ENCODE data around the gene FAM114A1. TPM values are rescaled to one million over a fixed set of nuclear protein-coding genes. Genes with fewer than 3 reads are reported as not detected.
"Not testable (repeated sequence)": the region's sequence is repeated elsewhere in the genome, so short reads cannot be mapped to it uniquely, and the experiment has no call there.

FAM114A1 gene
- total and polyA plus RNA-seq, 5 donors = 13.9 to 48.2 (median 34.9) TPM

GRCh38 chr4:38987491-38987890, 119.9 kb downstream of the FAM114A1 start:
- Histone ChIP-seq H3K27ac (ENCODE audit: low read length) (no peak overlapping the region), H3K4me3 (ENCODE audit: low read length) (no peak overlapping the region), H3K4me1 (ENCODE audit: control insufficient read depth, insufficient read depth, low read length) (no peaks in the 10 kb centered on the region), H3K27me3 (ENCODE audit: control insufficient read depth, insufficient read depth) (no peaks in the 10 kb centered on the region), H3K9me3 (ENCODE audit: control insufficient read depth, low read length) (no peaks in the 10 kb centered on the region)
- DNase-seq (no peak), ATAC-seq (no peak)
- intact Hi-C loops (cut with DNase I) = no loop called here

- ATAC-seq, DNase-seq: not testable (repeated sequence)
- 89% methylated on average over 9 of the region's 9 CpGs for WGBS
These were observed 120.7 kb downstream of the FAM114A1 start for GRCh38 chr4:38988353-38988752.

GRCh38 chr4:38989487-38989886, 121.9 kb downstream of the FAM114A1 start:
- H3K9me3 ChIP-seq (ENCODE audit: control insufficient read depth, low read length) = no peaks in the 10 kb centered on the region
- 94% methylated on average over 6 of the region's 6 CpGs for WGBS
- intact Hi-C loops (cut with DNase I) = no loop called here
- ATAC-seq (no peak), DNase-seq (no peak)
- H3K4me1 ChIP-seq (ENCODE audit: control insufficient read depth, insufficient read depth, low read length) = no peaks in the 10 kb centered on the region
- H3K4me3 ChIP-seq (ENCODE audit: low read length) = no peak overlapping the region
- no peaks in the 10 kb centered on the region for H3K27me3 ChIP-seq (ENCODE audit: control insufficient read depth, insufficient read depth)
- H3K27ac ChIP-seq (ENCODE audit: low read length) = no peak overlapping the region

More at GRCh38 chr4:38988353-38988752, 120.7 kb downstream of the FAM114A1 start:
- H3K4me3 ChIP-seq (ENCODE audit: low read length); H3K4me1 ChIP-seq (ENCODE audit: control insufficient read depth, insufficient read depth, low read length); H3K9me3 ChIP-seq (ENCODE audit: control insufficient read depth, low read length); H3K27me3 ChIP-seq (ENCODE audit: control insufficient read depth, insufficient read depth); intact Hi-C loops (cut with DNase I); H3K27ac ChIP-seq (ENCODE audit: low read length): not testable (repeated sequence)

- H3K4me3 ChIP-seq (ENCODE audit: low read length) = no peak overlapping the region
- DNase-seq = no peak
- no peak for ATAC-seq
- no peaks in the 10 kb centered on the region for H3K4me1 ChIP-seq (ENCODE audit: control insufficient read depth, insufficient read depth, low read length)
- WGBS = 92% methylated on average over 5 of the region's 5 CpGs
- intact Hi-C loops (cut with DNase I) = no loop called here
- no peaks in the 10 kb centered on the region for H3K9me3 ChIP-seq (ENCODE audit: control insufficient read depth, low read length)
- no peak overlapping the region for H3K27ac ChIP-seq (ENCODE audit: low read length)
- H3K27me3 ChIP-seq (ENCODE audit: control insufficient read depth, insufficient read depth) = no peaks in the 10 kb centered on the region
These were observed 122.6 kb downstream of the FAM114A1 start for GRCh38 chr4:38990241-38990640.

- Histone ChIP-seq H3K27me3 (ENCODE audit: control insufficient read depth, insufficient read depth) (no peaks in the 10 kb centered on the region), H3K4me3 (ENCODE audit: low read length) (no peak overlapping the region), H3K9me3 (ENCODE audit: control insufficient read depth, low read length) (no peaks in the 10 kb centered on the region), H3K27ac (ENCODE audit: low read length) (no peak overlapping the region), H3K4me1 (ENCODE audit: control insufficient read depth, insufficient read depth, low read length) (no peaks in the 10 kb centered on the region)
- ATAC-seq (no peak), DNase-seq (no peak)
- WGBS = 93% methylated on average over 3 of the region's 3 CpGs
- intact Hi-C loops (cut with DNase I) = no loop called here
These were observed 126.1 kb downstream of the FAM114A1 start for GRCh38 chr4:38993683-38994082.

- Histone ChIP-seq H3K4me1 (ENCODE audit: control insufficient read depth, insufficient read depth, low read length) (no peaks in the 10 kb centered on the region), H3K4me3 (ENCODE audit: low read length) (no peak overlapping the region), H3K9me3 (ENCODE audit: control insufficient read depth, low read length) (no peaks in the 10 kb centered on the region), H3K27me3 (ENCODE audit: control insufficient read depth, insufficient read depth) (no peaks in the 10 kb centered on the region), H3K27ac (ENCODE audit: low read length) (no peak overlapping the region)
- ATAC-seq = no peak
- 94% methylated on average over 4 of the region's 4 CpGs for WGBS
- intact Hi-C loops (cut with DNase I) = no loop called here
- no peak for DNase-seq
These were observed 126.5 kb downstream of the FAM114A1 start for GRCh38 chr4:38994135-38994534.

Small RNAs within 50 kb of the gene (microRNA-seq; reads per million reads assigned to microRNA genes)
- gene MIR574 = 265 to 661 reads per million in 2 donors

Other genes with a start within 250 kb of the FAM114A1 start
- gene KLF3, start 203.6 kb upstream of the FAM114A1 start, total RNA-seq = 10 to 100 TPM; 22.2 to 29.3 (median 25.4) TPM
- gene KLF3, start 203.6 kb upstream of the FAM114A1 start, polyA plus RNA-seq = 10.6 TPM
- under 1 TPM in 1 of 4 donors, not detected in 3; 0.06 TPM for gene TLR10, start 84.8 kb upstream of the FAM114A1 start, total RNA-seq
- not detected for gene TLR10, start 84.8 kb upstream of the FAM114A1 start, polyA plus RNA-seq
- gene TLR1, start 63.0 kb upstream of the FAM114A1 start, total RNA-seq = 1 to 10 TPM; 5.8 to 7.4 (median 6.6) TPM
- gene TLR1, start 63.0 kb upstream of the FAM114A1 start, polyA plus RNA-seq = 1.1 TPM
- 1 to 10 TPM; 1.6 to 3.3 (median 2.5) TPM for gene TLR6, start 11.0 kb upstream of the FAM114A1 start, total RNA-seq
- gene TLR6, start 11.0 kb upstream of the FAM114A1 start, polyA plus RNA-seq = 0.20 TPM
- gene TMEM156, start 164.6 kb downstream of the FAM114A1 start, total RNA-seq = under 1 TPM in 1 of 4 donors, not detected in 3; 0.12 TPM
- gene TMEM156, start 164.6 kb downstream of the FAM114A1 start, polyA plus RNA-seq = 0.14 TPM
- gene KLHL5, start 194.4 kb downstream of the FAM114A1 start, total RNA-seq = 10 to 100 TPM; 11.2 to 17.0 (median 15.6) TPM
- gene KLHL5, start 194.4 kb downstream of the FAM114A1 start, polyA plus RNA-seq = 5.8 TPM